ENCODE measurements around the gene MSRB3.

- TF ChIP-seq FOXP2 (optimal IDR thresholded peaks at IDR 0.05; ENCODE audit: borderline replicate concordance, extremely low read depth, extremely low read length, insufficient read depth): no peak
- TF ChIP-seq REST (IDR thresholded peaks at IDR 0.05; ENCODE audit: insufficient read depth in 1 of 2, low read depth in 2 of 2, low read length in 2 of 2): no peak
- no peak for TF ChIP-seq POLR2AphosphoS5 (IDR thresholded peaks at IDR 0.05; ENCODE audit: low read depth, low read length)
- no peak for TF ChIP-seq TAF1 (IDR thresholded peaks at IDR 0.05; ENCODE audit: borderline replicate concordance, insufficient read depth, low read length)
- TF ChIP-seq SIN3A (IDR thresholded peaks at IDR 0.05; ENCODE audit: borderline replicate concordance, insufficient read depth, low read length): no peak
Measured at GRCh38 chr12:65430571-65431306, 152.3 kb downstream of the MSRB3 start.
